Smooth muscle cell (in vitro differentiated cells): ENCODE measurements around the gene PPT2. TPM values are rescaled to one million over a fixed set of nuclear protein-coding genes. Genes with fewer than 3 reads are reported as not detected.

Source experiments
- DNase-seq: peaks from one replicate; lab custom pipeline; 2025; ENCODE audit not compliant: unreplicated experiment; lab: John Stamatoyannopoulos, UW
- H2AFZ ChIP-seq: fragments of 200-600 bp; sonication (generic); 2 replicates; pipeline ENCODE4 v1.6.0; 2016; ENCODE audit warnings: antibody characterized with exemption, low read depth, mild to moderate bottlenecking
- H3F3A ChIP-seq: fragments of 200-600 bp; sonication (generic); 2 replicates; pipeline ENCODE4 v1.6.0; 2017; ENCODE audit warnings: antibody characterized with exemption, low read depth
- H3K27ac ChIP-seq: fragments of 200-600 bp; sonication (generic); 2 replicates; pipeline ENCODE4 v1.5.1; 2016; ENCODE audit warnings: low read depth, mild to moderate bottlenecking
- H3K27me3 ChIP-seq: fragments of 200-600 bp; sonication (generic); 2 replicates; pipeline ENCODE4 v1.6.1; 2016; ENCODE audit warnings: low read depth, mild to moderate bottlenecking
- H3K36me3 ChIP-seq: fragments of 200-600 bp; sonication (generic); 2 replicates; pipeline ENCODE4 v1.5.1; 2016; ENCODE audit warnings: low read depth
- H3K4me1 ChIP-seq: fragments of 200-600 bp; sonication (generic); 2 replicates; pipeline ENCODE4 v1.5.1; 2016; ENCODE audit warnings: low read depth
- H3K4me2 ChIP-seq: fragments of 200-600 bp; sonication (generic); 2 replicates; pipeline ENCODE4 v1.6.0; 2016; ENCODE audit warnings: mild to moderate bottlenecking
- H3K4me3 ChIP-seq: fragments of 200-600 bp; sonication (generic); 2 replicates; pipeline ENCODE4 v1.5.1; 2016; ENCODE audit warnings: mild to moderate bottlenecking
- H3K79me2 ChIP-seq: fragments of 200-600 bp; sonication (generic); 2 replicates; pipeline ENCODE4 v1.6.0; 2016; ENCODE audit warnings: low read depth, mild to moderate bottlenecking
- H3K9ac ChIP-seq: fragments of 200-600 bp; sonication (generic); 2 replicates; pipeline ENCODE4 v1.6.0; 2016; ENCODE audit warnings: low read depth
- H3K9me3 ChIP-seq: fragments of 200-600 bp; sonication (generic); replicated peaks from 2 replicates; pipeline ENCODE4 v1.5.1; 2016; ENCODE audit warnings: low read depth
- H4K20me1 ChIP-seq: fragments of 200-600 bp; sonication (generic); 2 replicates; pipeline ENCODE4 v1.6.0; 2016; ENCODE audit warnings: low read depth
- WGBS: methylation state at CpG from one replicate; pipeline ENCODE4 v1.1.7; 2016; ENCODE audit warnings: low lambda C conversion rate; 5-methylcytosine and 5-hydroxymethylcytosine counted together
- polyA plus RNA-seq: library from polyadenylated mRNA; unstranded; fragments of >200 nt; fragmentation: Nextera tagmentation; extraction: Ambion mirVana; gene quantifications from 2 replicates; pipeline ENCODE4 v1.2.1, GENCODE V29; 2016
- total RNA-seq: library from RNA; depleted of rRNA; stranded (reverse); fragments of >200 nt; gene quantifications from 2 replicates; pipeline ENCODE4 v1.2.3, GENCODE V29; 2014
- TF ChIP-seq, protein P1 (sequence below): fragments of 200-600 bp; sonication (generic); IDR thresholded peaks from 2 replicates; pipeline ENCODE4 v1.5.1; 2017; ENCODE audit warnings: borderline replicate concordance, mild to moderate bottlenecking, antibody characterized with exemption; ENCODE audit not compliant: insufficient read depth, poor library complexity, severe bottlenecking

Gene PPT2
- total and polyA plus RNA-seq, 2 experiments from 2014 or later: 15.7 to 17.5 TPM

DNA sequence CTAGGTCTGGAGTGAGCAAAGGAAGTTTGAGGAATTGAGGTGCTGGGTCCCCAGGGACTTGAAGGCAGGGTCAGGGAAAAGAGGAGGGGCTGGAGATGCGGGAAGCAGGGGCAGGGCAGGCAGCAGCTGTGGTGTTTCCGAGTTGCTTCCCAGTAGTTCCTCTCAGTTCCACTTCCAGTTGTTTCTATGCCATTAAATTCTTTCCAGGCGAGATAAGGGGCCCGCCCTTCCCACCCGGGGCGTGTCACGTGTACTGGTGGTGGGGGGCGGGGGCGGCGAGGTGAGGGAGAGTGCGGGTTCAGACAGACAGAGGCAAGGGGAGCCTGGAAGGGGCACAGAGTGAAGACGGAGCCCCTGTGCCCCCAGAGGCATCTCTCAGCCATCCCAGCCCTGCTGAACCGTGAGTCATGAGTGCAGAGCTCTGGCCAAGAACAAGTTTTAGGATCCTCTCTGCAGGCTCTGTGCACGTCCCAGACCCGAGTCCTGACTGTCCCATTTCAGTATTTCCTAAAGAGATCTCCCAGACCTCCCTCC is 45.8 kb upstream of the PPT2 start:
- H3K4me1 ChIP-seq: peaks cover 5% of the 10 kb centered on the region
- H3K36me3 ChIP-seq: no peaks in the 10 kb centered on the region
- WGBS: 15% methylated on average over 5 of the region's 15 CpGs
- H3K4me3 ChIP-seq: no peak overlapping the region
- no peaks in the 10 kb centered on the region for H4K20me1 ChIP-seq
- no peaks in the 10 kb centered on the region for H3K79me2 ChIP-seq
- H3F3A ChIP-seq: peaks cover 7% of the 10 kb centered on the region
- H3K27ac ChIP-seq: no peak overlapping the region
- H3K9me3 ChIP-seq: no peaks in the 10 kb centered on the region
- H3K27me3 ChIP-seq: peaks cover 16% of the 10 kb centered on the region
- H2AFZ ChIP-seq: no peak overlapping the region
- no peak overlapping the region for H3K9ac ChIP-seq
- H3K4me2 ChIP-seq: peak overlapping the region; percentile 11
- DNase-seq: no peak
- TF ChIP-seq, protein P1, sequence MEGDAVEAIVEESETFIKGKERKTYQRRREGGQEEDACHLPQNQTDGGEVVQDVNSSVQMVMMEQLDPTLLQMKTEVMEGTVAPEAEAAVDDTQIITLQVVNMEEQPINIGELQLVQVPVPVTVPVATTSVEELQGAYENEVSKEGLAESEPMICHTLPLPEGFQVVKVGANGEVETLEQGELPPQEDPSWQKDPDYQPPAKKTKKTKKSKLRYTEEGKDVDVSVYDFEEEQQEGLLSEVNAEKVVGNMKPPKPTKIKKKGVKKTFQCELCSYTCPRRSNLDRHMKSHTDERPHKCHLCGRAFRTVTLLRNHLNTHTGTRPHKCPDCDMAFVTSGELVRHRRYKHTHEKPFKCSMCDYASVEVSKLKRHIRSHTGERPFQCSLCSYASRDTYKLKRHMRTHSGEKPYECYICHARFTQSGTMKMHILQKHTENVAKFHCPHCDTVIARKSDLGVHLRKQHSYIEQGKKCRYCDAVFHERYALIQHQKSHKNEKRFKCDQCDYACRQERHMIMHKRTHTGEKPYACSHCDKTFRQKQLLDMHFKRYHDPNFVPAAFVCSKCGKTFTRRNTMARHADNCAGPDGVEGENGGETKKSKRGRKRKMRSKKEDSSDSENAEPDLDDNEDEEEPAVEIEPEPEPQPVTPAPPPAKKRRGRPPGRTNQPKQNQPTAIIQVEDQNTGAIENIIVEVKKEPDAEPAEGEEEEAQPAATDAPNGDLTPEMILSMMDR: no peak

DNA sequence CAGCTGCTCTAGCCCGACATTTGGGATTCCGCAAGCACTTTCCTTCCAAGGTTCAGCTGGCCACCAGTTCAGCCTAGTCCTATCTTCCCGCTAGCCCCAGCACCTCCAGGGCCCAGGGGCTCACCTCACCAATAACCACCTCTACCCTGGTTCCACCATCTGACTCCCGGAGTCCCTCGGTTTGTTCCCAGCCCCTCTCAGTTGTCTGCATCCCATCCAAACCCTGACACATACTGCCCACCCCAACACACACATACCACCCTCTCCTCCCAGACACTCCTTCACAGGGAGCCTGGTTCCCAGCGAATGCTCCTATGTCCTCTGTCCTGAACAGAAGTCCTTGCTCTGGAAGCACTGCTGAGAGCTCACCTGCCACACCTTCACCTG is 45.2 kb upstream of the PPT2 start:
- Histone ChIP-seq H3K4me2 (peak overlapping the region; percentile 11), H3K36me3 (no peaks in the 10 kb centered on the region), H3K9me3 (no peaks in the 10 kb centered on the region), H3F3A (peaks cover 7% of the 10 kb centered on the region), H3K79me2 (no peaks in the 10 kb centered on the region), H3K4me1 (peaks cover 5% of the 10 kb centered on the region), H3K27me3 (peaks cover 16% of the 10 kb centered on the region), H3K4me3 (no peak overlapping the region), H2AFZ (no peak overlapping the region), H3K9ac (no peak overlapping the region), H4K20me1 (no peaks in the 10 kb centered on the region), H3K27ac (no peak overlapping the region)
- DNase-seq: no peak
- WGBS: 69% methylated on average over 6 of the region's 6 CpGs
- TF ChIP-seq, protein P1: no peak

DNA sequence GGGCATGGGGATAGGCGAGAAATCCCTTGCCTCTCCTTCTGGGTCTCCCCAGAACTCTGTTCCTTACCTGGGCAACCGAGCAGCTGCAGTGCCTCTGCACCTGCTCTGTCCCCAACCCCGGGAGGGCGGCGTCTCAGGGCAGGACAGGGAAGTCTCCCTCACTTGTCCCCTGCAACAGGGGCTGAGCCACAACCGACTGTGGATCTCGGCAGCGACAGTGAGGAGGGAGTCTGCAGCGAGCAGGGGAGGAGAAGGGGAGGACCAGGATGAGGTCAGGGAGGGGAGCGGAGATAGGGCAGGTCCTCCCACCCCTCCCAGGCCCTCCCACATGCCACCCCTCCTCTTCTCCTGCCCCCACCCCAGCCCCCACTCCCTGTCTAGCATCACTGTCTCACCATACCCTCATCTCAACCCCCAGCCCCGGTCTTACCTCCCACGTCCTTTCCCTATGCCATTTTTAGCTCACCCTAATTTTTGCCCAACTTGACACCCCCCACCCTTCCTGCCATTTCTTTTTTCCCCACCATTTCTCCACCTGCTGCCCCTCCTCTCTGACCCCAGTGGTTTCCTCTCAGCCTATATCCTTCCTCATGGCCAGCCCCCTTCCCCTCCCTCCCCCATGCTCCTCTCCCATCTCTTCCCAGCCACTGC is 44.7 kb upstream of the PPT2 start, which contains the start of gene TNXB:
TSS of gene TNXB (minus strand) at position 225 of the 651 bp plus-strand sequence. CDS start 11,140 bp downstream, outside the sequence.
- Histone ChIP-seq H3K36me3 (no peaks in the 10 kb centered on the region), H3K9ac (no peak within 1 kb of the TSS), H3K79me2 (no peaks in the 10 kb centered on the region), H3K4me1 (peaks cover 5% of the 10 kb centered on the region), H3K9me3 (no peaks in the 10 kb centered on the region), H2AFZ (no peak within 1 kb of the TSS), H3F3A (peaks cover 7% of the 10 kb centered on the region), H3K27me3 (peaks cover 16% of the 10 kb centered on the region), H3K4me3 (no peak within 1 kb of the TSS), H3K27ac (no peak within 1 kb of the TSS), H4K20me1 (no peaks in the 10 kb centered on the region), H3K4me2 (peak within 1 kb of the TSS; percentile 11)
- TF ChIP-seq, protein P1: no peak
- no peak for DNase-seq
- 48% methylated on average over 9 of the region's 12 CpGs for WGBS

DNA sequence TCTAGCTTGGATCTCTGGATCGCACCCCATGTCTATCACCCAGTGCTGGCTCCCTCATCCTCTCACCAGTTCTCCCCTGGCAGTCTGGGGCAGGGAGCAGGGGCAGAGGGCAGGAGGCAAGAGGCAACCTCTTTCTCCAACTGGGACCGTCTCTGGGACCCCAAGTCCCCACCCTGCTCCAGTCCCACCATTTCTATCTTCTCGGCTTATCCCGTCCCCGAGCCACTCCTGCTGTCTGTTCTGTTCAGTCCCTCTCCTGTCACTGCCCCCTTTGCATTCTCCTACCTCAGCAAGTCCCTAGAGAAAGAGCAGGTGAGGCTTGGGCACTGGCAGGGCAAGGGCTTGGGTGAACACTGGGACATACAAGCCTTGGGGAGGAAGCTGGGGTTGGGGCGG is 44.2 kb upstream of the PPT2 start:
- WGBS: 75% methylated on average over 6 of the region's 6 CpGs
- no peak overlapping the region for H3K27ac ChIP-seq
- H3K4me1 ChIP-seq: peaks cover 5% of the 10 kb centered on the region

More for the DNA sequence above, 44.2 kb upstream of the PPT2 start:
- DNase-seq: no peak
- H3K9me3 ChIP-seq: no peaks in the 10 kb centered on the region
- H2AFZ ChIP-seq: no peak overlapping the region
- H3K36me3 ChIP-seq: no peaks in the 10 kb centered on the region
- H3F3A ChIP-seq: peaks cover 7% of the 10 kb centered on the region
- H3K4me2 ChIP-seq: no peak overlapping the region
- TF ChIP-seq, protein P1: no peak
- H3K79me2 ChIP-seq: no peaks in the 10 kb centered on the region
- H4K20me1 ChIP-seq: no peaks in the 10 kb centered on the region
- no peak overlapping the region for H3K9ac ChIP-seq
- no peak overlapping the region for H3K4me3 ChIP-seq
- peaks cover 16% of the 10 kb centered on the region for H3K27me3 ChIP-seq
